K562 (cell line): ENCODE results near the gene PRND. TPM values are rescaled to one million over a fixed set of nuclear protein-coding genes. Genes with fewer than 3 reads are reported as not detected.

Source experiments
- CBFA2T2 ChIP-seq: fragments of 450-650 bp; conservative IDR thresholded peaks from 2 replicates; pipeline ENCODE4 v1.6.1; 2017; ENCODE audit warnings: mild to moderate bottlenecking
- ESRRA ChIP-seq: fragments of 450-650 bp; IDR thresholded peaks from 2 replicates; pipeline ENCODE4 v1.6.1; 2014; ENCODE audit warnings: low read depth, mild to moderate bottlenecking, moderate library complexity, borderline replicate concordance
- FIP1L1 ChIP-seq: fragments of 200-400 bp; formaldehyde crosslinking; IDR thresholded peaks from 2 replicates; pipeline ENCODE4 v1.6.1; 2018; ENCODE audit warnings: mild to moderate bottlenecking, low read depth, low read length; ENCODE audit not compliant: poor library complexity, severe bottlenecking
- KHSRP ChIP-seq: fragments of 450-650 bp; IDR thresholded peaks from 2 replicates; pipeline ENCODE4 v1.6.1; 2017
- MAZ ChIP-seq, 2 experiments: fragments of 450-650 bp in 1 of 2; sonication (generic) in 1 of 2; formaldehyde crosslinking; IDR thresholded peaks in 1 of 2; conservative IDR thresholded peaks in 1 of 2; 2 replicates each; pipeline versions ENCODE4 v1.4.0 to v1.5.0; 2020; ENCODE audit warnings: mild to moderate bottlenecking in 1 of 2, missing genetic modification reagents in 1 of 2
- POLR2AphosphoS5 ChIP-seq: IDR thresholded peaks from 2 replicates; pipeline ENCODE4 v1.6.1; 2011; ENCODE audit warnings: mild to moderate bottlenecking, low read depth, low read length, moderate library complexity; ENCODE audit not compliant: control insufficient read depth, insufficient read depth
- PURB ChIP-seq: sonication (generic); formaldehyde crosslinking; IDR thresholded peaks from 2 replicates; pipeline ENCODE4 v1.9.0; 2021; ENCODE audit warnings: low read depth, mild to moderate bottlenecking, missing genetic modification reagents
- RBM25 ChIP-seq: fragments of 200-400 bp; formaldehyde crosslinking; IDR thresholded peaks from 2 replicates; pipeline ENCODE4 v1.6.1; 2018; ENCODE audit warnings: low read length, low read depth, moderate library complexity; ENCODE audit not compliant: severe bottlenecking
- RFX1 ChIP-seq: fragments of 450-650 bp; IDR thresholded peaks from 2 replicates; pipeline ENCODE4 v1.6.1; 2016; ENCODE audit warnings: mild to moderate bottlenecking, moderate library complexity
- SAFB ChIP-seq: fragments of 200-400 bp; formaldehyde crosslinking; IDR thresholded peaks from 2 replicates; pipeline ENCODE4 v1.6.1; 2017; ENCODE audit warnings: low read depth, low read length, borderline replicate concordance
- SREBF2 ChIP-seq: sonication (generic); formaldehyde crosslinking; IDR thresholded peaks from 2 replicates; pipeline ENCODE4 v1.4.0; 2020; ENCODE audit warnings: mild to moderate bottlenecking, missing genetic modification reagents
- STAT5A ChIP-seq: IDR thresholded peaks from 2 replicates; pipeline ENCODE4 v1.6.1; 2012; ENCODE audit warnings: low read length, inconsistent platforms, borderline replicate concordance
- SUPT5H ChIP-seq: fragments of 450-650 bp; IDR thresholded peaks from 2 replicates; pipeline ENCODE4 v1.6.1; 2016
- TRIM28 ChIP-seq: fragments of 450-650 bp; IDR thresholded peaks from 2 replicates; pipeline ENCODE4 v1.6.1; 2017
- YY1 ChIP-seq, 3 experiments: IDR thresholded peaks; 2 replicates each; pipeline ENCODE4 v1.6.1; 2011; ENCODE audit warnings: low read length in 2 of 3, mild to moderate bottlenecking in 2 of 3, moderate library complexity in 2 of 3, borderline replicate concordance in 1 of 3, control low read depth in 1 of 3, low read depth in 1 of 3; ENCODE audit not compliant: insufficient read depth in 3 of 3, insufficient replicate concordance in 2 of 3, control insufficient read depth in 1 of 3, insufficient read length in 1 of 3; ENCODE audit errors: extremely low read depth in 1 of 3
- ZBTB17 ChIP-seq: fragments of 450-650 bp; formaldehyde crosslinking; IDR thresholded peaks from 2 replicates; pipeline ENCODE4 v1.4.0; 2020; ENCODE audit warnings: mild to moderate bottlenecking
- ZNF324 ChIP-seq: fragments of 250-450 bp; sonication (Bioruptor Pico); IDR thresholded peaks from 2 replicates; pipeline ENCODE4 v1.4.0; 2020; ENCODE audit warnings: mild to moderate bottlenecking
- ZNF347 ChIP-seq: fragments of 450-650 bp; formaldehyde crosslinking; IDR thresholded peaks from 2 replicates; pipeline ENCODE4 v1.4.0; 2020; ENCODE audit warnings: low read depth, mild to moderate bottlenecking, moderate library complexity
- ZNF436 ChIP-seq: fragments of 250-450, 450-650 bp; sonication (Bioruptor Pico); formaldehyde crosslinking; IDR thresholded peaks from 2 replicates; pipeline ENCODE4 v1.7.0; 2020; ENCODE audit warnings: mild to moderate bottlenecking
- ZNF561 ChIP-seq: fragments of 450-650 bp; formaldehyde crosslinking; conservative IDR thresholded peaks from 2 replicates; pipeline ENCODE4 v1.4.0; 2020; ENCODE audit warnings: mild to moderate bottlenecking, moderate library complexity
- ZNF584 ChIP-seq: fragments of 200-800 bp; sonication (Bioruptor generic); IDR thresholded peaks from 2 replicates; pipeline ENCODE4 v1.6.1; 2016; ENCODE audit warnings: low read depth, mild to moderate bottlenecking, missing genetic modification characterization, missing compliant biosample characterization
- polyA plus RNA-seq, 8 experiments: library from polyadenylated mRNA; depleted of rRNA in 4 of 8; stranded (reverse) in 5 of 8; unstranded in 3 of 8; fragments of >200 nt; fragmentation: Nextera tagmentation in 2 of 8; fragmentation: Illumina TruSeq in 1 of 8; extraction: Ambion mirVana in 2 of 8; extraction: Trizol in 1 of 8; gene quantifications; 2 replicates each; pipeline versions ENCODE4 v1.2.1 to v1.2.3, GENCODE V29; 2011 to 2014; ENCODE audit warnings: inconsistent platforms in 1 of 8, missing spikeins in 1 of 8
- total RNA-seq, 7 experiments: library from RNA; depleted of rRNA in 6 of 7; stranded (reverse); fragments of >200 nt in 6 of 7; fragmentation: Illumina TruSeq in 2 of 7; extraction: Trizol in 2 of 7; gene quantifications; 2 replicates each; pipeline versions ENCODE4 v1.2.1 to v1.2.3, GENCODE V29; 2011 to 2021; ENCODE audit warnings: low replicate concordance in 1 of 7
- TF ChIP-seq, protein P1 (sequence below): fragments of 250-450 bp; sonication (Bioruptor Pico); IDR thresholded peaks from 2 replicates; pipeline ENCODE4 v1.4.0; 2020; ENCODE audit warnings: mild to moderate bottlenecking, moderate library complexity
- TF ChIP-seq, protein P2 (sequence below): IDR thresholded peaks from 2 replicates; pipeline ENCODE4 v1.6.1; 2012; ENCODE audit warnings: low read depth, low read length, improper control_type of control experiment, borderline replicate concordance
- TF ChIP-seq, protein P3 (sequence below), 2 experiments: fragments of 450-650 bp in 1 of 2; sonication (generic) in 1 of 2; formaldehyde crosslinking; conservative IDR thresholded peaks; 2 replicates each; pipeline versions ENCODE4 v1.4.0 to v1.8.1; 2020 to 2022; ENCODE audit warnings: mild to moderate bottlenecking in 1 of 2, missing genetic modification reagents in 1 of 2

The PRND gene
- total and polyA plus RNA-seq, 9 of the 15 experiments (the other 6 are each of a cell fraction or from before 2014, with no cell fraction given) = not detected

DNA sequence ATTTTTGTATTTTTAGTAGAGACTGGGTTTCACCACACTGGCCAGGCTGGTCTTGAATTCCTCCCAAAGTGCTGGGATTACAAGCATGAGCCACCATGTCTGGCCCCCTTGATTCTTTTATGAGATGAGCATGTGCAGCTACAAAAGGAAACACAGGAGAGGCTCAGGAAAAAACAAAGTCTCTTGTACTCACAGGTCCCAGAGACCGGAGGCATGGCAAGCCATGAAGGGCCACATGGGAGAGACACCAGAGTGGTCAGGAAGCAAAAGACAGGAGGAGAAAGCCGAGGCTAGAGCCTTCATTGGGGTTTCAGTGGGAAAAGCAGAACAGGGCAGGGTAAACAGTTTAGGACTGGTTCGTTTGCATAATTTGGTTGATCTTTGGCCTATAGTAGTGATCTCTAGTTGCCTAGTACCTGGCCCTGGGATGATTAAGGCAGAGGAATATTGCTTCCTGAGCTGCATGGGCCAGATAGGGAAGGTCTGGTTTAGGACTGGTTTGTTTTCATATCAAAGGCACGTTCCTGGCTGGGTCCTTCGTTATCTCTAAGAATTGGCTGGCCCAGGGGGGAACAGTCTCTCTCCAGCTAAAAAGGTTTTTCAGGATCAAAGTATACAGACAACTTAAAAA lies 48.2 kb upstream of the PRND start (continued):
- TF ChIP-seq FIP1L1 (no peak), ZNF347 (no peak), KHSRP (no peak), STAT5A (peak; percentile 86), RBM25 (no peak), SUPT5H (no peak), RFX1 (peak; percentile 48; the same call in 1 of the 2 replicates), POLR2AphosphoS5 (peak; percentile 92), ZBTB17 (CRISPR knock-in tag) (no peak), CBFA2T2 (peak; percentile 94), SAFB (no peak), ESRRA (no peak), MAZ (CRISPR knock-in tag; conservative IDR thresholded peaks at IDR 0.05 in 1 of 2, IDR thresholded peaks at IDR 0.05 in 1 of 2) (no peak), ZNF584 (CRISPR knock-in tag) (no peak), ZNF561 (CRISPR knock-in tag) (no peak), SREBF2 (no peak), ZNF324 (CRISPR knock-in tag) (no peak), YY1 (IDR thresholded peaks at IDR 0.05; ENCODE audit: borderline replicate concordance in 1 of 3, control insufficient read depth in 1 of 3, extremely low read depth in 1 of 3, insufficient read depth in 3 of 3, insufficient read length in 1 of 3, insufficient replicate concordance in 2 of 3, low read depth in 1 of 3, low read length in 2 of 3) (no peak), ZNF436 (no peak), TRIM28 (no peak), PURB (CRISPR knock-in tag) (no peak)
- TF ChIP-seq, protein P1, sequence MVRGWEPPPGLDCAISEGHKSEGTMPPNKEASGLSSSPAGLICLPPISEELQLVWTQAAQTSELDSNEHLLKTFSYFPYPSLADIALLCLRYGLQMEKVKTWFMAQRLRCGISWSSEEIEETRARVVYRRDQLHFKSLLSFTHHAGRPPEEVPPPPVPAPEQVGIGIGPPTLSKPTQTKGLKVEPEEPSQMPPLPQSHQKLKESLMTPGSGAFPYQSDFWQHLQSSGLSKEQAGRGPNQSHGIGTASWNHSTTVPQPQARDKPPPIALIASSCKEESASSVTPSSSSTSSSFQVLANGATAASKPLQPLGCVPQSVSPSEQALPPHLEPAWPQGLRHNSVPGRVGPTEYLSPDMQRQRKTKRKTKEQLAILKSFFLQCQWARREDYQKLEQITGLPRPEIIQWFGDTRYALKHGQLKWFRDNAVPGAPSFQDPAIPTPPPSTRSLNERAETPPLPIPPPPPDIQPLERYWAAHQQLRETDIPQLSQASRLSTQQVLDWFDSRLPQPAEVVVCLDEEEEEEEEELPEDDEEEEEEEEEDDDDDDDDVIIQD (CRISPR knock-in tag) = no peak
- TF ChIP-seq, protein P2, sequence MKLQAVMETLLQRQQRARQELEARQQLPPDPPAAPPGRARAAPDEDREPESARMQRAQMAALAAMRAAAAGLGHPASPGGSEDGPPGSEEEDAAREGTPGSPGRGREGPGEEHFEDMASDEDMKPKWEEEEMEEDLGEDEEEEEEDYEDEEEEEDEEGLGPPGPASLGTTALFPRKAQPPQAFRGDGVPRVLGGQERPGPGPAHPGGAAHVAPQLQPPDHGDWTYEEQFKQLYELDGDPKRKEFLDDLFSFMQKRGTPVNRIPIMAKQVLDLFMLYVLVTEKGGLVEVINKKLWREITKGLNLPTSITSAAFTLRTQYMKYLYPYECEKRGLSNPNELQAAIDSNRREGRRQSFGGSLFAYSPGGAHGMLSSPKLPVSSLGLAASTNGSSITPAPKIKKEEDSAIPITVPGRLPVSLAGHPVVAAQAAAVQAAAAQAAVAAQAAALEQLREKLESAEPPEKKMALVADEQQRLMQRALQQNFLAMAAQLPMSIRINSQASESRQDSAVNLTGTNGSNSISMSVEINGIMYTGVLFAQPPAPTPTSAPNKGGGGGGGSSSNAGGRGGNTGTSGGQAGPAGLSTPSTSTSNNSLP = peak; percentile 71; the same call in 1 of the 2 replicates
- TF ChIP-seq, protein P3, sequence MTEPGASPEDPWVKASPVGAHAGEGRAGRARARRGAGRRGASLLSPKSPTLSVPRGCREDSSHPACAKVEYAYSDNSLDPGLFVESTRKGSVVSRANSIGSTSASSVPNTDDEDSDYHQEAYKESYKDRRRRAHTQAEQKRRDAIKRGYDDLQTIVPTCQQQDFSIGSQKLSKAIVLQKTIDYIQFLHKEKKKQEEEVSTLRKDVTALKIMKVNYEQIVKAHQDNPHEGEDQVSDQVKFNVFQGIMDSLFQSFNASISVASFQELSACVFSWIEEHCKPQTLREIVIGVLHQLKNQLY (CRISPR knock-in tag; conservative IDR thresholded peaks at IDR 0.05) = no peak
